T-helper 2 cell treated with Interferon-gamma antibody and Interleukin-4, amounts not matched to agents 5 μg/mL and 100 μg/mL, for 36 hours (primary cell): ENCODE results near the gene TRIM23.
A peak's percentile ranks its signal among the peaks of the same experiment; 100 is the strongest.
"Not testable (repeated sequence)": the region's sequence is repeated elsewhere in the genome, so short reads cannot be mapped to it uniquely, and the experiment has no call there.

ENCODE experiments used
- DNase-seq: peaks from one replicate; pipeline ENCODE4 v3.0.0; 2021; ENCODE audit warnings: low spot score
- H3K27ac Mint-ChIP-seq: one replicate; pipeline ENCODE4 v1.8.0; 2021; ENCODE audit warnings: mild to moderate bottlenecking, mixed read lengths
- H3K27me3 Mint-ChIP-seq: one replicate; pipeline ENCODE4 v1.8.0; 2021; ENCODE audit warnings: low read depth, mixed read lengths
- H3K36me3 Mint-ChIP-seq: one replicate; pipeline ENCODE4 v1.8.0; 2021; ENCODE audit warnings: low read depth, mixed read lengths
- H3K4me1 Mint-ChIP-seq: one replicate; pipeline ENCODE4 v1.8.0; 2021; ENCODE audit warnings: low read depth, mixed read lengths
- H3K4me3 Mint-ChIP-seq: one replicate; pipeline ENCODE4 v1.8.0; 2022; ENCODE audit warnings: mild to moderate bottlenecking, moderate library complexity, mixed read lengths
- H3K9me3 Mint-ChIP-seq: one replicate; pipeline ENCODE4 v1.8.0; 2021; ENCODE audit warnings: mixed read lengths

Gene TRIM23

DNA sequence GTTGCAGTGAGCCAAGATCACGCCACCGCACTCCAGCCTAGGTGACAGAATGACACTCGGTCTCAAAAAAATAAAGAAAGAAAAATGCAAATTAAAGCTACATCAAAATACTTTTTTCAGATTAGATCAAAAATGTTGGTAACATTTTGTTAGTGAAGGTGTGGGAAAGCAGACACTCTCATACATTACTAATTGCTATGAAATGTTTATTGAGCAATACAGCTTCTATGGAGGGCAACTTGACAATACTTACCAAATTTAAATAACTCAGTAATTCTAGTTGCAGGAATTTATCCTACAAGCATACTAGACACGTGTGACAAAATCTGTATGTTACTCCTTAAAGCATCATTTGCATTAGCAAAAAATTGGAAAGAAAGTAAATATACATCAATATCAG lies 4.1 kb downstream of the TRIM23 start:
- Mint-ChIP-seq H3K9me3 (no peaks in the 10 kb centered on the region), H3K4me3 (no peak overlapping the region), H3K4me1 (peaks cover 13% of the 10 kb centered on the region), H3K27ac (no peak overlapping the region), H3K36me3 (peaks cover 3% of the 10 kb centered on the region), H3K27me3 (no peaks in the 10 kb centered on the region)
- DNase-seq, result no peak

DNA sequence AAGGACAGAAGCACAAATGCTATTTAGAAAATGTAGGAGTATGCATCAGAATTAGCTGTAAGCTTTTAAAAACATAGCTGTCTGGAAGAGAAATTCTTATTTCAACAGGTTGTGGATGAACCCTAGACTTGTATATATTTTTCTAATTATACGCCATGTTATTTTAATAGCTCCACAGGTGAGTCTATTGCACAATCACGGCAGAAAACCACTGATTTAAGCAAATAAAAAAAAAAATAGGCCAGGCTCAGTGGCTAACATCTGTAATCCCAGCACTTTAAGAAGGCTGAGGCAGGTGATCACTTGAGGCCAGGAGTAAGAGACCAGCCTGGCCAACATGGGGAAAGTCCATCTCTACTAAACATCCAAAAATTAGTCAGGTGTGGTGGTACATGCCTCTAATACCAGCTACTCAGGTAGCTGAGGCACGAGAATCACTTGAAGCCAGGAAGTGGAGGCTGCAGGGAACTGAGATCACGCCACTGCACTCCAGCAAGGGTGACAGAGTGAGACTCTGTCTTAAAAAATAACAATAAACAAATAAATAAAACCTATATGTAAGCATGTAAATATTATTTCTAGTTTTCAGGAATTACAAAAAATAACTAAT lies 11.7 kb downstream of the TRIM23 start:
- H3K9me3 Mint-ChIP-seq, result no peaks in the 10 kb centered on the region
- no peaks in the 10 kb centered on the region for H3K27me3 Mint-ChIP-seq
- no peak overlapping the region for H3K27ac Mint-ChIP-seq
- DNase-seq, result no peak
- H3K4me1 Mint-ChIP-seq, result no peaks in the 10 kb centered on the region
- no peak overlapping the region for H3K4me3 Mint-ChIP-seq
- peaks cover 34% of the 10 kb centered on the region for H3K36me3 Mint-ChIP-seq

DNA sequence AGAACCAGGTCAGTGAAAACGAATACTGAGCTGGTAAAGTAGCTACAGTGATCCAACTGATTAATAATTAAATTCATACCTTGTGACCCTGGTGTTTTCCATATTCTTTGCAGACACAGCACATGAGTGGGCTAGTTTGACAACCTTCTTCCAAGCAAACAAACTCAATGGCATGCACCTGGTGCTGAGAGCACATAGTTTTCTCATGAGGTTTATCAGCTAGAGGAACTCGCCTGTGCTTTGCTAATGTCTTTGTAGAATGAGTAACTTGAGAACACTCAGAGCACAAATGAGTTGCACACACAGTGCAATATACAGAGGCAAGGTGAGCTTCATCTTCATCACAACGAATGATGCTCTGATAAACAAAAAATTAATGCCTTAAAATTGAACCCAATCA lies 12.6 kb downstream of the TRIM23 start:
- H3K36me3 Mint-ChIP-seq, result peaks cover 40% of the 10 kb centered on the region
- no peak for DNase-seq
- no peaks in the 10 kb centered on the region for H3K27me3 Mint-ChIP-seq
- H3K4me3 Mint-ChIP-seq, result no peak overlapping the region
- no peaks in the 10 kb centered on the region for H3K4me1 Mint-ChIP-seq
- H3K27ac Mint-ChIP-seq, result no peak overlapping the region
- H3K9me3 Mint-ChIP-seq, result no peaks in the 10 kb centered on the region

DNA sequence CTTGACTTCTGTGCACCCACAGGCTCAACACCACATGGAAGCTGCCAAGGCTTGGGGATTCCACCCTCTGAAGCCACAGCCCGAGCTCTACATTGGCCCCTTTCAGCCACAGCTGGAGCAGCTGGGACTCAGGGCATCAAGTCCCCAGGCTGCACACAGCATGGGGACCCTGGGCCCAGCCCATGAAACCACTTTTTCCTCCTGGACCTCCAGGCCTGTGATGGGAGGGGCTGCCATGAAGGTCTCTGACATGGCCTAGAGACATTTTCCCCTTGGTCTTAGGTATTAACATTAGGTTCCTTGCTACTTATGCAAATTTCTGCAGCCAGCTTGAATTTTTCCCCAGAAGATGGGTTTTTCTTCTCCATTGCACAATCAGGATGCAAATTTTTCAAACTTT lies 22.4 kb downstream of the TRIM23 start:
- peaks cover 67% of the 10 kb centered on the region for H3K36me3 Mint-ChIP-seq
- not testable (repeated sequence) for H3K27ac Mint-ChIP-seq, H3K4me1 Mint-ChIP-seq, H3K27me3 Mint-ChIP-seq, H3K4me3 Mint-ChIP-seq, DNase-seq
- H3K9me3 Mint-ChIP-seq, result peaks cover 17% of the 10 kb centered on the region

GRCh38 chr5:65588694-65589093 lies 35.4 kb downstream of the TRIM23 start:
- Mint-ChIP-seq H3K9me3 (no peaks in the 10 kb centered on the region), H3K27ac (no peak overlapping the region), H3K4me3 (no peak overlapping the region), H3K27me3 (no peaks in the 10 kb centered on the region), H3K36me3 (peaks cover 33% of the 10 kb centered on the region), H3K4me1 (peaks cover 2% of the 10 kb centered on the region)
- DNase-seq, result no peak

DNA sequence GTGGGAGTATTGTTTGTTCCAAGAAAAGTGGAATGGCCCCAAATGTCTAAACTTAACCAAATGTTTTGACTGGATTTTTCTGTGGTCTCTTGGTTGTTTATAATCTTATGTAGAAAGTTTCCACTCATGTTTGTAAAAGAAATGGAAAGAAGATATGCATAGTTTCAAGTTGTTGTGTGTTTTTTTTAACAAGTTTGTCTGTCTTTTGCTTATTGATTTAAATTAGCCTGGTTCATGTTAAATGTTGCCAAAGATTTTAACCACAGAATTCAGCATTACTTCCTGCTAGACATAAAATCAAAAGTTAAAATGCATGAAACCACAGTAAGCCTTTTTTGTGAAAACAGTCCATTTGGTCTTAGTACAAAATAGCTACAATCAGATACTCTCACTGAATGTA lies 47.0 kb downstream of the TRIM23 start:
- Mint-ChIP-seq H3K36me3 (peaks cover 45% of the 10 kb centered on the region), H3K27ac (no peak overlapping the region), H3K27me3 (no peaks in the 10 kb centered on the region), H3K4me1 (peaks cover 11% of the 10 kb centered on the region), H3K4me3 (no peak overlapping the region), H3K9me3 (no peaks in the 10 kb centered on the region)
- DNase-seq, result no peak

DNA sequence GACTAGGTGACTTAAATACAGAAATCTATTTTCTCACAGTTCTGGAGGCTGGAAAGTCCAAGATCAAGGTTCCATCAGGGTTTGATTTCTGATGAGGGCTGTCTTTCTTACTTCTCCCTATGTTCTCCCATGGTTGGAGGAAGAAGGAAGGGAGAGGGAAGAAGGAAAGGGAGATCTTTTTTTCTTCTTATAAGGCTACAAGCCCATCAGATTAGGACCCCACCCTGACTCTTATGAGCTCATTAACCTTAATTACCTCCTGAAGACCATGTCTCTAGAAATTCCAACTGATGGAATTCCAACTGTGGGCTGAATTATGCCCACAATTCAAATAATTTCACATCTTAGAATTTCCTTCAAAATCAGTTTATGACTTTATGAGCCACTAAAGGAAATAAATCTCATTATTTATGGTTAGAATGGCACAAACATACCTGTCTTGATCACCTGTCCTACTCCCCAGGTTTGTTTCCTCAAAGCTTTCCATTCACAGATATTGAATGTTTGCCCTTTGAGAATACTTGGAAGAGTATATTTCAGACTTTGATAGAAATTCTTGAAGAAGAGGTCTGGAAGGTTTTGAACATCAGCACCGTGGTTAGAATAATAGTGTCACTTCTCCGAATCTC lies 53.4 kb downstream of the TRIM23 start:
- H3K9me3 Mint-ChIP-seq, result no peaks in the 10 kb centered on the region
- peaks cover 16% of the 10 kb centered on the region for H3K4me1 Mint-ChIP-seq
- H3K36me3 Mint-ChIP-seq, result peaks cover 36% of the 10 kb centered on the region
- DNase-seq, result no peak
- H3K27me3 Mint-ChIP-seq, result no peaks in the 10 kb centered on the region
- H3K27ac Mint-ChIP-seq, result no peak overlapping the region
- H3K4me3 Mint-ChIP-seq, result no peak overlapping the region

GRCh38 chr5:65566505-65566904 lies 57.6 kb downstream of the TRIM23 start:
- Mint-ChIP-seq H3K4me3 (no peak overlapping the region), H3K9me3 (no peaks in the 10 kb centered on the region), H3K4me1 (peaks cover 26% of the 10 kb centered on the region), H3K27ac (peak overlapping the region; percentile 59), H3K36me3 (peaks cover 37% of the 10 kb centered on the region), H3K27me3 (no peaks in the 10 kb centered on the region)
- DNase-seq, result no peak

DNA sequence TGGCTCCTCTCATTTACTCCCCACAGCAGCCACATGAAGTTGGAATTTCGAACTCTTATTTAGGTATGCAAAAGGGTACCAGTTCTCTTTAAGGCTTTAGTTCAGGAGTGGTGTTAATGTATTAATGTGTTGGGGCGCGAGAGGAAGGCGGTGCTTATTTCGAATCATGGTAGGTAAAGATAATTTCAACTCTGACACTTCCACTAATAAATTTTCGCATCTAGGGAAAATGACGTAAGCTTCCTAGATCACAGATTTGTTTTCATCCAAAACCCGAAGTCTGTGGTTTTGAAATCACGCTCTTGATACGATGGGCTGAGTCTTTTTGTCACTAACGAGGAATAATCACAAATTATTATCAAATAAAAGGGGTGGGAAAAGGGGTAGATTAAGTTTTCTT lies 60.4 kb downstream of the TRIM23 start:
- H3K27me3 Mint-ChIP-seq, result no peaks in the 10 kb centered on the region
- H3K4me3 Mint-ChIP-seq, result peak overlapping the region; percentile 98
- H3K27ac Mint-ChIP-seq, result peak overlapping the region; percentile 100
- no peaks in the 10 kb centered on the region for H3K9me3 Mint-ChIP-seq
- H3K36me3 Mint-ChIP-seq, result peaks cover 47% of the 10 kb centered on the region
- no peak for DNase-seq
- H3K4me1 Mint-ChIP-seq, result peaks cover 38% of the 10 kb centered on the region

DNA sequence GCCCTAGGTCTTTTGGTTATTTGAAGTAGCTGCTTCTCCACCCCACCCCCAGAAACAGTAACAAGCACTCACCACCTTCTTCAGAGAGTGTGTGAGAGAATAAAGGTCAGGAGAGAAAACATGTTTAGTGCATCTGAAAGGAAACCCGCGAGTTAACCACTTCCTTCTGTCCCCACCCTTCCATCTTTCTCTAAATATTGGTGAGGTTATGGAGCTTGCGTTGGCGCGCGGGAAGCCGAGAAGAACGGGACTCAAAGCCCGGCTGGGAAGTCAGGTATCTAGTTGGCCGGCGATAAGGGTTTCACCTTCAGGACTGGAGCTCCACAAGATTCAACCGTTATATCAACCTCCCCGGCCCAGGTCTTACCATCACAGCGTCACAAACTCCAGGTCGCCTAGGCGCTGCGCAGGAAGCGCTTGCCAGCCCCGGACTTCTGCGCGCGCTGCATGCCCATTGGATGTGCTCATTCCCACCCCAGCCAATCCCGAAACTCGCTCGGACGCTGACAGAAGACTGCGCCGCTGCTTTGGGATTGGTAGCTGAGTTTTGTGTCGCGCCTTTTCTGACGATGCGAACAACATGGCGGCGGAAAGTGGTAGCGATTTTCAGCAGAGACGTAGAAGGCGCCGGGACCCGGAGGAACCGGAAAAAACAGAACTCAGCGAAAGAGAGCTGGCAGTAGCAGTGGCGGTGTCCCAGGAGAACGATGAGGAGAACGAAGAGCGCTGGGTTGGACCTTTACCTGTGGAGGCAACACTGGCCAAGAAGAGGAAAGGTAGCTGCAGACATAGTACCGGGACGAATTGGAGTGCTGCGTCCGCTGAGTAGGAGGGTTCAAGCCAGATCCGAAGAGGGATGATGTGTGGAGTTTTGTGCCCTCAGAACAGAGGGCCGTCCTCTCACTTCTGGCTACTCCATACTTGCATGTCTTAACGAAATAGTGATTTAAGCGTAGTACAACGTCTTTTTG lies 61.1 kb downstream of the TRIM23 start, which contains the start of the genes CENPK and PPWD1:
CENPK (minus strand) TSS at position 438 of the 971 bp plus-strand sequence. CDS start 8,261 bp downstream, outside the sequence.
PPWD1 (plus strand) TSS at position 566 of the 971 bp plus-strand sequence; CDS start at position 581, 15 bp downstream.
- H3K4me1 Mint-ChIP-seq, result peaks cover 45% of the 10 kb centered on the region
- no peaks in the 10 kb centered on the region for H3K27me3 Mint-ChIP-seq
- DNase-seq, result peak; percentile 95
- H3K27ac Mint-ChIP-seq, result peak within 1 kb of the TSS; percentile 100
- peak within 1 kb of the TSS; percentile 98 for H3K4me3 Mint-ChIP-seq
- no peaks in the 10 kb centered on the region for H3K9me3 Mint-ChIP-seq
- peaks cover 55% of the 10 kb centered on the region for H3K36me3 Mint-ChIP-seq

GRCh38 chr5:65556718-65557117 lies 67.4 kb downstream of the TRIM23 start:
- no peaks in the 10 kb centered on the region for H3K27me3 Mint-ChIP-seq
- no peaks in the 10 kb centered on the region for H3K9me3 Mint-ChIP-seq
- DNase-seq, result no peak
- no peak overlapping the region for H3K27ac Mint-ChIP-seq
- peaks cover 58% of the 10 kb centered on the region for H3K36me3 Mint-ChIP-seq
- H3K4me1 Mint-ChIP-seq, result peaks cover 48% of the 10 kb centered on the region
- no peak overlapping the region for H3K4me3 Mint-ChIP-seq

DNA sequence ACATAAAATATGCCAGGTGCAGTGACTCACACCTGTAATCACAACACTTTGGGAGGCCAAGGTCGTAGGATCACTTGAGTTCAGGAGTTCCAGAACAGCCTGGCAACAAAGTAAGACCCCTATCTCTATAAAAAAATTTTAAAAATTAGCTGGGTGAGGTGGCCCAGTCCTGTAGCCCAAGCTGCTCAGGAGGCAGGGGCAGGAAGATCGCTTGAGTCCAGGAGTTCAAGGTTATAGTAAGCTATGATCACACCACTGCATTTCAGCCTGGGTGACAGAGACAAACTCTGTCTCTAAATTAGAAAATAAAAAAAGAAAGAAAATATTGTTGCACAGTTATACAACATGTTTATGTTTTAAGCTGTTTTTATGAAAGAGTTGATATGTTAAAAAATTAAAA lies 68.0 kb downstream of the TRIM23 start:
- Mint-ChIP-seq H3K4me3 (no peak overlapping the region), H3K27me3 (no peaks in the 10 kb centered on the region), H3K36me3 (peaks cover 54% of the 10 kb centered on the region), H3K27ac (no peak overlapping the region), H3K9me3 (no peaks in the 10 kb centered on the region), H3K4me1 (peaks cover 44% of the 10 kb centered on the region)
- no peak for DNase-seq

- H3K4me3 Mint-ChIP-seq, result no peak overlapping the region
- H3K27ac Mint-ChIP-seq, result no peak overlapping the region
- no peaks in the 10 kb centered on the region for H3K9me3 Mint-ChIP-seq
- no peak for DNase-seq
- peaks cover 59% of the 10 kb centered on the region for H3K36me3 Mint-ChIP-seq
- peaks cover 41% of the 10 kb centered on the region for H3K4me1 Mint-ChIP-seq
- no peaks in the 10 kb centered on the region for H3K27me3 Mint-ChIP-seq
These were observed 68.8 kb downstream of the TRIM23 start for GRCh38 chr5:65555287-65555686.

- H3K4me3 Mint-ChIP-seq, result no peak overlapping the region
- H3K4me1 Mint-ChIP-seq, result peaks cover 34% of the 10 kb centered on the region
- peaks cover 61% of the 10 kb centered on the region for H3K36me3 Mint-ChIP-seq
These were observed 70.2 kb downstream of the TRIM23 start for GRCh38 chr5:65553941-65554340.

More at GRCh38 chr5:65553941-65554340, 70.2 kb downstream of the TRIM23 start:
- DNase-seq, result no peak
- H3K27ac Mint-ChIP-seq, result no peak overlapping the region
- no peaks in the 10 kb centered on the region for H3K9me3 Mint-ChIP-seq
- H3K27me3 Mint-ChIP-seq, result no peaks in the 10 kb centered on the region
